OCI-LY7 (cell line): Measurements from ENCODE around the gene CYB561D1.

Experiments used
- EZH2phosphoT487 ChIP-seq: fragments of 200-600 bp; sonication (generic); IDR thresholded peaks from 2 replicates; pipeline ENCODE4 v1.6.1; 2018; ENCODE audit warnings: low read depth, borderline replicate concordance, mild to moderate bottlenecking, mixed run types, antibody characterized with exemption, low read length, moderate library complexity, mixed read lengths
- TF ChIP-seq, protein P1 (sequence below): fragments of 200-600 bp; sonication (generic); conservative IDR thresholded peaks from 2 replicates; pipeline ENCODE4 v1.5.1; 2014; ENCODE audit warnings: mild to moderate bottlenecking, antibody characterized with exemption, low read length, moderate library complexity, mixed read lengths

DNA sequence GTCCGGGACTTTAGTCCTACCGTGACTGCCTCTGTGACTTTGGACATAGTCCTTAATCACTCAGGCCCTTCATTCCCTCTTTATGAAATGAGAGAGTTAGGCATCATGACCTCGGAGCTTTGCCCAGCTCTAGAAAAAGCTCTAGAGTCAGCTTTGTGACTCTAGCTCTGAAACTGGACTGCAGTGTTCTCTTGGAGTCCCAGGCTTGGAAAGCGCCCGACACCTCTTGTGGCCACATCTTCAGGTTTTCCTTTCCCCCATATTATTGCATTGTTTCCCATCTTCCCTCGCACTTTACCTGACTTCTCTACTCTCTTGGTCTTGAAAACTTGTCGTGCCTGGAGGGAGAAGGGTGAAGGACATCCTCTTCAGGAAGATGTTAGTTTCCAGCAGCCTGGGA, 28.1 kb downstream of the CYB561D1 start:
- TF ChIP-seq EZH2phosphoT487, result no peak
- TF ChIP-seq, protein P1, sequence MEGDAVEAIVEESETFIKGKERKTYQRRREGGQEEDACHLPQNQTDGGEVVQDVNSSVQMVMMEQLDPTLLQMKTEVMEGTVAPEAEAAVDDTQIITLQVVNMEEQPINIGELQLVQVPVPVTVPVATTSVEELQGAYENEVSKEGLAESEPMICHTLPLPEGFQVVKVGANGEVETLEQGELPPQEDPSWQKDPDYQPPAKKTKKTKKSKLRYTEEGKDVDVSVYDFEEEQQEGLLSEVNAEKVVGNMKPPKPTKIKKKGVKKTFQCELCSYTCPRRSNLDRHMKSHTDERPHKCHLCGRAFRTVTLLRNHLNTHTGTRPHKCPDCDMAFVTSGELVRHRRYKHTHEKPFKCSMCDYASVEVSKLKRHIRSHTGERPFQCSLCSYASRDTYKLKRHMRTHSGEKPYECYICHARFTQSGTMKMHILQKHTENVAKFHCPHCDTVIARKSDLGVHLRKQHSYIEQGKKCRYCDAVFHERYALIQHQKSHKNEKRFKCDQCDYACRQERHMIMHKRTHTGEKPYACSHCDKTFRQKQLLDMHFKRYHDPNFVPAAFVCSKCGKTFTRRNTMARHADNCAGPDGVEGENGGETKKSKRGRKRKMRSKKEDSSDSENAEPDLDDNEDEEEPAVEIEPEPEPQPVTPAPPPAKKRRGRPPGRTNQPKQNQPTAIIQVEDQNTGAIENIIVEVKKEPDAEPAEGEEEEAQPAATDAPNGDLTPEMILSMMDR, result no peak
